GM12878 (cell line): ENCODE measurements around the gene MLST8. TPM values are rescaled to one million over a fixed set of nuclear protein-coding genes. Genes with fewer than 3 reads are reported as not detected.

Experiments
- ATAC-seq: fragments of 200-7000 bp; cut with Tn5 transposase; 3 replicates; pipeline ENCODE4 v1.9.1; 2020; ENCODE audit warnings: mild to moderate bottlenecking, moderate library complexity
- BruUV-seq: library from RNA; stranded (reverse); fragments of 400-500 nt; replicated peaks from 2 replicates; lab custom pipeline; 2021; lab: Mats Ljungman, UMichigan
- CTCF ChIA-PET: fragments of 300-600 bp; sonication (Branson Sonifier 250); formaldehyde crosslinking; extraction: SDS; loops from one replicate; lab custom pipeline; 2021; ENCODE audit warnings: inconsistent platforms; lab: Yijun Ruan, JAX
- POLR2A ChIA-PET: fragments of 350-600 bp; formaldehyde crosslinking; extraction: SDS; loops from one replicate; lab custom pipeline; 2021; ENCODE audit warnings: inconsistent platforms; lab: Charles Lee
- RAD21 ChIA-PET: fragments of 300-600 bp; sonication (Branson Sonifier 250); formaldehyde crosslinking; loops from one replicate; lab custom pipeline; 2023; ENCODE audit warnings: antibody characterized with exemption; ENCODE audit not compliant: unreplicated experiment; lab: Charles Lee
- SMC1A ChIA-PET: fragments of 300-600 bp; sonication (Branson Sonifier 250); formaldehyde crosslinking; loops from one replicate; lab custom pipeline; 2023; ENCODE audit not compliant: unreplicated experiment, uncharacterized antibody; lab: Charles Lee
- DNase-seq: peaks from one replicate; pipeline ENCODE4 v3.0.0-alpha.2; 2011; ENCODE audit warnings: low read depth, low spot score
- FAIRE-seq: peaks from 3 replicates; lab custom pipeline; 2011; peaks lifted over from hg19 to GRCh38; lab: Jason Lieb, UNC
- H2AFZ ChIP-seq: 2 replicates; pipeline ENCODE4 v1.6.0; 2011; ENCODE audit warnings: low read depth, low read length, control low read depth; ENCODE audit not compliant: control insufficient read depth
- H3K27ac ChIP-seq: 2 replicates; pipeline ENCODE4 v1.5.1; 2011; ENCODE audit warnings: control low read depth; ENCODE audit not compliant: control insufficient read depth, insufficient read depth
- H3K27me3 ChIP-seq, 2 experiments: replicated peaks in 1 of 2; 2 replicates each; pipeline versions ENCODE4 v1.6.0 to v1.6.1; 2011; ENCODE audit warnings: low read length in 1 of 2; ENCODE audit not compliant: control insufficient read depth in 2 of 2, insufficient read depth in 2 of 2
- H3K36me3 ChIP-seq, 2 experiments: 2 replicates each; pipeline ENCODE4 v1.5.1; 2011; ENCODE audit warnings: low read length in 1 of 2; ENCODE audit not compliant: control insufficient read depth in 2 of 2, insufficient read depth in 2 of 2
- H3K4me1 ChIP-seq: 2 replicates; pipeline ENCODE4 v1.6.1; 2011; ENCODE audit warnings: mild to moderate bottlenecking, low read length, moderate library complexity, mixed read lengths; ENCODE audit not compliant: control insufficient read depth, insufficient read depth
- H3K4me2 ChIP-seq: 2 replicates; pipeline ENCODE4 v1.6.0; 2011; ENCODE audit warnings: control low read depth; ENCODE audit not compliant: control insufficient read depth, insufficient read depth
- H3K4me3 ChIP-seq: fragments of 200-600 bp; sonication (generic); 2 replicates; pipeline ENCODE4 v1.5.1; 2016
- H3K79me2 ChIP-seq: 2 replicates; pipeline ENCODE4 v1.6.0; 2011; ENCODE audit warnings: low read length; ENCODE audit not compliant: control insufficient read depth, insufficient read depth
- H3K9ac ChIP-seq: 2 replicates; pipeline ENCODE4 v1.8.0; 2011; ENCODE audit warnings: low read length, control low read depth, mixed read lengths; ENCODE audit not compliant: control insufficient read depth, insufficient read depth
- H3K9me3 ChIP-seq: replicated peaks from 3 replicates; pipeline ENCODE4 v1.5.1; 2011; ENCODE audit warnings: mild to moderate bottlenecking, low read length; ENCODE audit not compliant: control insufficient read depth, insufficient read depth
- H4K20me1 ChIP-seq: 2 replicates; pipeline ENCODE4 v1.6.0; 2011; ENCODE audit not compliant: control insufficient read depth, insufficient read depth
- BCL3 ChIP-seq: IDR thresholded peaks from 2 replicates; pipeline ENCODE4 v1.6.1; 2011; ENCODE audit warnings: borderline replicate concordance, low read depth, mild to moderate bottlenecking, moderate library complexity, low read length; ENCODE audit not compliant: insufficient read depth, poor library complexity, severe bottlenecking
- GATAD2B ChIP-seq: fragments of 450-650 bp; conservative IDR thresholded peaks from 2 replicates; pipeline ENCODE4 v1.6.1; 2017; ENCODE audit warnings: low read depth, mild to moderate bottlenecking, moderate library complexity
- IKZF1 ChIP-seq: fragments of 450-650 bp; conservative IDR thresholded peaks from 2 replicates; pipeline ENCODE4 v1.6.1; 2017; ENCODE audit warnings: antibody characterized with exemption, mild to moderate bottlenecking
- MAX ChIP-seq: IDR thresholded peaks from 2 replicates; pipeline ENCODE4 v1.6.1; 2012; ENCODE audit warnings: low read depth, low read length, improper control_type of control experiment
- MYB ChIP-seq: fragments of 150-350 bp; IDR thresholded peaks from 2 replicates; pipeline ENCODE4 v1.6.1; 2014; ENCODE audit warnings: mild to moderate bottlenecking, low read depth, low read length, borderline replicate concordance
- NFIC ChIP-seq: IDR thresholded peaks from 2 replicates; pipeline ENCODE4 v1.6.1; 2012; ENCODE audit warnings: low read depth, mild to moderate bottlenecking, inconsistent platforms, low read length, moderate library complexity
- POLR2AphosphoS2 ChIP-seq: IDR thresholded peaks from 2 replicates; pipeline ENCODE4 v1.6.1; 2011; ENCODE audit warnings: low read depth, mild to moderate bottlenecking, low read length, improper control_type of control experiment, moderate library complexity
- ZNF217 ChIP-seq: fragments of 450-650 bp; IDR thresholded peaks from 2 replicates; pipeline ENCODE4 v1.6.1; 2017; ENCODE audit warnings: antibody characterized with exemption, mild to moderate bottlenecking
- ZZZ3 ChIP-seq: IDR thresholded peaks from 2 replicates; pipeline ENCODE4 v1.6.1; 2011; ENCODE audit warnings: low read depth; ENCODE audit not compliant: control insufficient read depth, insufficient read length
- WGBS: methylation state at CpG from one replicate; pipeline ENCODE4 v1.1.6; 2016; ENCODE audit warnings: low lambda C conversion rate; ENCODE audit not compliant: insufficient replicate concordance, insufficient coverage; ENCODE audit errors: missing lambda C conversion rate; 5-methylcytosine and 5-hydroxymethylcytosine counted together
- in situ Hi-C: fragments of 300-500 bp; cut with MboI; formaldehyde crosslinking; loops from 9 replicates; pipeline ENCODE4 v1.14.3; 2018; ENCODE audit warnings: mixed read lengths
- intact Hi-C: fragments of 100-400 bp; cut with micrococcal nuclease; formaldehyde crosslinking; loops from one replicate; pipeline ENCODE4 v1.14.2; 2022; ENCODE audit not compliant: unreplicated experiment
- polyA plus RNA-seq, 11 experiments: library from polyadenylated mRNA; depleted of rRNA in 4 of 11; unstranded in 6 of 11; stranded (reverse) in 5 of 11; fragments of >200 nt; fragmentation: Nextera tagmentation in 4 of 11; fragmentation: Illumina TruSeq in 1 of 11; extraction: Ambion mirVana in 4 of 11; extraction: Trizol in 1 of 11; gene quantifications; 1 replicate in 1 of 11; 2 replicates in 10 of 11; pipeline versions ENCODE4 v1.2.1 to v1.2.3, GENCODE V29; 2011 to 2016; ENCODE audit warnings: inconsistent platforms in 2 of 11, missing spikeins in 2 of 11, low read depth in 1 of 11
- total RNA-seq, 4 experiments: library from RNA; depleted of rRNA in 3 of 4; stranded (reverse); fragments of >200 nt in 3 of 4; fragmentation: Illumina TruSeq in 1 of 4; extraction: Trizol in 1 of 4; gene quantifications; 2 replicates each; pipeline versions ENCODE4 v1.2.1 to v1.2.3, GENCODE V29; 2013 to 2021
- TF ChIP-seq, protein P1 (sequence below): IDR thresholded peaks from 2 replicates; pipeline ENCODE4 v1.6.1; 2012; ENCODE audit warnings: low read depth, low read length, improper control_type of control experiment

Gene MLST8
- total and polyA plus RNA-seq, 10 of the 15 experiments (the other 5 are each of a cell fraction or from before 2014, with no cell fraction given): 1.0 to 114 (median 64.2) TPM

- POLR2A ChIA-PET: no interaction called here
- Histone ChIP-seq H3K4me1 (no peaks in the 10 kb centered on the region), H3K4me2 (no peak overlapping the region), H3K9me3 (no peaks in the 10 kb centered on the region), H3K4me3 (no peak overlapping the region), H3K79me2 (no peaks in the 10 kb centered on the region), H3K36me3 (peaks cover 7 to 11% of the 10 kb centered on the region in 2 experiments; a peak in 3 of 4 replicates), H4K20me1 (no peaks in the 10 kb centered on the region), H2AFZ (no peak overlapping the region), H3K9ac (no peak overlapping the region), H3K27me3 (no peaks in the 10 kb centered on the region), H3K27ac (no peak overlapping the region)
- FAIRE-seq: no peak
- RAD21 ChIA-PET: interaction anchor here (0.5 kb wide), 1 partner anchor 363 kb away, joined by 3 read pairs; no protein-coding TSS in a partner anchor
- ATAC-seq: no peak
- in situ Hi-C loops (no loop called here), intact Hi-C loops (no loop called here)
- CTCF ChIA-PET: no interaction called here
- SMC1A ChIA-PET: no interaction called here
- 100% methylated on average over 9 of the region's 10 CpGs for WGBS
- no peak for DNase-seq
- BruUV-seq: no TSS peak
- TF ChIP-seq POLR2AphosphoS2: no peak
- no peak for TF ChIP-seq BCL3
- TF ChIP-seq ZNF217: no peak
- TF ChIP-seq MYB: no peak
- no peak for TF ChIP-seq NFIC
- TF ChIP-seq GATAD2B: no peak
- no peak for TF ChIP-seq MAX
- TF ChIP-seq, protein P1, sequence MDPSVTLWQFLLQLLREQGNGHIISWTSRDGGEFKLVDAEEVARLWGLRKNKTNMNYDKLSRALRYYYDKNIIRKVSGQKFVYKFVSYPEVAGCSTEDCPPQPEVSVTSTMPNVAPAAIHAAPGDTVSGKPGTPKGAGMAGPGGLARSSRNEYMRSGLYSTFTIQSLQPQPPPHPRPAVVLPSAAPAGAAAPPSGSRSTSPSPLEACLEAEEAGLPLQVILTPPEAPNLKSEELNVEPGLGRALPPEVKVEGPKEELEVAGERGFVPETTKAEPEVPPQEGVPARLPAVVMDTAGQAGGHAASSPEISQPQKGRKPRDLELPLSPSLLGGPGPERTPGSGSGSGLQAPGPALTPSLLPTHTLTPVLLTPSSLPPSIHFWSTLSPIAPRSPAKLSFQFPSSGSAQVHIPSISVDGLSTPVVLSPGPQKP: no peak
- TF ChIP-seq ZZZ3: no peak
- TF ChIP-seq IKZF1: no peak
Observed at GRCh38 chr16:2175454-2175853, 29.8 kb upstream of the MLST8 start.
